Measurements from ENCODE around the gene GLIPR2. TPM values are rescaled to one million over a fixed set of nuclear protein-coding genes. Genes with fewer than 3 reads are reported as not detected.

The GLIPR2 gene
- total and polyA plus RNA-seq, 2 experiments from 2014 or later: 5.1 to 5.7 TPM

DNA sequence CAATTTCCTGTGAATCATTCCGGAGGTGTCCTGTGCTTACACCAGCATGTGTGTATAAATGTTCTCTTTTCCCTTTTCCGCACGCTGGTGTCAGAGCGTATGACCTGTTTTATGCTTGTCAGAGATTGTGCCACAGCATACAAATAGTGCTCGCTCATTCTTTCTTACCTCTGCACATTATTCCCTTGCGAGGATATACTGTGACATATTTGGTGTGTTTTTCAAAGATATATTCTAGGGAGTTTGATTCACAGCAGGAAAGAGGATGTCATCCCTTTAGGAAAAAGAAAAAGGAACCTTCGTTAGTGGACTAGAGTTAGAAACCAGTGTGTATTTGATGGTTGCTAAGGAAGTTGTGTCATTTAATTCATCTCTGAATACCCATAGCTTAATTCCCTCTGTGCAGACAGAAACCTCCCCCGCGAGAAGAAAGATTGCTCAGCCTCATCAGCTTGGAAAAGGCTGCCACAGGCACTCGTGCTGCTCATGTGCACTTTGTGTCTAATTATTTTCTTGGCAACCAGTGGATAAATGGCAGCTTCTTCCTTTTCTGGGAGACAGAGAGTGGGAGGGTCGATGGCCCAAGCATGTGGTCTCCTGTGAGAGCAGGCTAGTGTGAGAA is 17.9 kb downstream of the GLIPR2 start (continued):
- TF ChIP-seq, protein P1, sequence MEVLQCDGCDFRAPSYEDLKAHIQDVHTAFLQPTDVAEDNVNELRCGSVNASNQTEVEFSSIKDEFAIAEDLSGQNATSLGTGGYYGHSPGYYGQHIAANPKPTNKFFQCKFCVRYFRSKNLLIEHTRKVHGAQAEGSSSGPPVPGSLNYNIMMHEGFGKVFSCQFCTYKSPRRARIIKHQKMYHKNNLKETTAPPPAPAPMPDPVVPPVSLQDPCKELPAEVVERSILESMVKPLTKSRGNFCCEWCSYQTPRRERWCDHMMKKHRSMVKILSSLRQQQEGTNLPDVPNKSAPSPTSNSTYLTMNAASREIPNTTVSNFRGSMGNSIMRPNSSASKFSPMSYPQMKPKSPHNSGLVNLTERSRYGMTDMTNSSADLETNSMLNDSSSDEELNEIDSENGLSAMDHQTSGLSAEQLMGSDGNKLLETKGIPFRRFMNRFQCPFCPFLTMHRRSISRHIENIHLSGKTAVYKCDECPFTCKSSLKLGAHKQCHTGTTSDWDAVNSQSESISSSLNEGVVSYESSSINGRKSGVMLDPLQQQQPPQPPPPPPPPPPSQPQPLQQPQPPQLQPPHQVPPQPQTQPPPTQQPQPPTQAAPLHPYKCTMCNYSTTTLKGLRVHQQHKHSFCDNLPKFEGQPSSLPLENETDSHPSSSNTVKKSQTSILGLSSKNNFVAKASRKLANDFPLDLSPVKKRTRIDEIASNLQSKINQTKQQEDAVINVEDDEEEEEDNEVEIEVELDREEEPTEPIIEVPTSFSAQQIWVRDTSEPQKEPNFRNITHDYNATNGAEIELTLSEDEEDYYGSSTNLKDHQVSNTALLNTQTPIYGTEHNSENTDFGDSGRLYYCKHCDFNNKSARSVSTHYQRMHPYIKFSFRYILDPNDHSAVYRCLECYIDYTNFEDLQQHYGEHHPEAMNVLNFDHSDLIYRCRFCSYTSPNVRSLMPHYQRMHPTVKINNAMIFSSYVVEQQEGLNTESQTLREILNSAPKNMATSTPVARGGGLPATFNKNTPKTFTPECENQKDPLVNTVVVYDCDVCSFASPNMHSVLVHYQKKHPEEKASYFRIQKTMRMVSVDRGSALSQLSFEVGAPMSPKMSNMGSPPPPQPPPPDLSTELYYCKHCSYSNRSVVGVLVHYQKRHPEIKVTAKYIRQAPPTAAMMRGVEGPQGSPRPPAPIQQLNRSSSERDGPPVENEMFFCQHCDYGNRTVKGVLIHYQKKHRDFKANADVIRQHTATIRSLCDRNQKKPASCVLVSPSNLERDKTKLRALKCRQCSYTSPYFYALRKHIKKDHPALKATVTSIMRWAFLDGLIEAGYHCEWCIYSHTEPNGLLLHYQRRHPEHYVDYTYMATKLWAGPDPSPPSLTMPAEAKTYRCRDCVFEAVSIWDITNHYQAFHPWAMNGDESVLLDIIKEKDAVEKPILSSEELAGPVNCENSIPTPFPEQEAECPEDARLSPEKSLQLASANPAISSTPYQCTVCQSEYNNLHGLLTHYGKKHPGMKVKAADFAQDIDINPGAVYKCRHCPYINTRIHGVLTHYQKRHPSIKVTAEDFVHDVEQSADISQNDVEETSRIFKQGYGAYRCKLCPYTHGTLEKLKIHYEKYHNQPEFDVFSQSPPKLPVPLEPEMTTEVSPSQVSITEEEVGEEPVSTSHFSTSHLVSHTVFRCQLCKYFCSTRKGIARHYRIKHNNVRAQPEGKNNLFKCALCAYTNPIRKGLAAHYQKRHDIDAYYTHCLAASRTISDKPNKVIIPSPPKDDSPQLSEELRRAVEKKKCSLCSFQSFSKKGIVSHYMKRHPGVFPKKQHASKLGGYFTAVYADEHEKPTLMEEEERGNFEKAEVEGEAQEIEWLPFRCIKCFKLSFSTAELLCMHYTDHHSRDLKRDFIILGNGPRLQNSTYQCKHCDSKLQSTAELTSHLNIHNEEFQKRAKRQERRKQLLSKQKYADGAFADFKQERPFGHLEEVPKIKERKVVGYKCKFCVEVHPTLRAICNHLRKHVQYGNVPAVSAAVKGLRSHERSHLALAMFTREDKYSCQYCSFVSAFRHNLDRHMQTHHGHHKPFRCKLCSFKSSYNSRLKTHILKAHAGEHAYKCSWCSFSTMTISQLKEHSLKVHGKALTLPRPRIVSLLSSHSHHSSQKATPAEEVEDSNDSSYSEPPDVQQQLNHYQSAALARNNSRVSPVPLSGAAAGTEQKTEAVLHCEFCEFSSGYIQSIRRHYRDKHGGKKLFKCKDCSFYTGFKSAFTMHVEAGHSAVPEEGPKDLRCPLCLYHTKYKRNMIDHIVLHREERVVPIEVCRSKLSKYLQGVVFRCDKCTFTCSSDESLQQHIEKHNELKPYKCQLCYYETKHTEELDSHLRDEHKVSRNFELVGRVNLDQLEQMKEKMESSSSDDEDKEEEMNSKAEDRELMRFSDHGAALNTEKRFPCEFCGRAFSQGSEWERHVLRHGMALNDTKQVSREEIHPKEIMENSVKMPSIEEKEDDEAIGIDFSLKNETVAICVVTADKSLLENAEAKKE (CRISPR knock-in tag; IDR thresholded peaks at IDR 0.05): no peak
- TF ChIP-seq POLR2AphosphoS5 (IDR thresholded peaks at IDR 0.05; ENCODE audit: low read depth) (no peak), JUNB (IDR thresholded peaks at IDR 0.05; ENCODE audit: unreplicated experiment) (no peak), NANOG (IDR thresholded peaks at IDR 0.05; ENCODE audit: borderline replicate concordance) (no peak), ZNF114 (CRISPR knock-in tag; IDR thresholded peaks at IDR 0.05) (no peak), STAT1 (IDR thresholded peaks at IDR 0.05; ENCODE audit: unreplicated experiment) (no peak), EZH2phosphoT487 (IDR thresholded peaks at IDR 0.05; ENCODE audit: unreplicated experiment) (no peak), EZH2 (IDR thresholded peaks at IDR 0.05; ENCODE audit: low read depth, unreplicated experiment) (no peak), CREB1 (CRISPR knock-in tag; IDR thresholded peaks at IDR 0.05; ENCODE audit: low read depth) (no peak)
- TF ChIP-seq, protein P2, sequence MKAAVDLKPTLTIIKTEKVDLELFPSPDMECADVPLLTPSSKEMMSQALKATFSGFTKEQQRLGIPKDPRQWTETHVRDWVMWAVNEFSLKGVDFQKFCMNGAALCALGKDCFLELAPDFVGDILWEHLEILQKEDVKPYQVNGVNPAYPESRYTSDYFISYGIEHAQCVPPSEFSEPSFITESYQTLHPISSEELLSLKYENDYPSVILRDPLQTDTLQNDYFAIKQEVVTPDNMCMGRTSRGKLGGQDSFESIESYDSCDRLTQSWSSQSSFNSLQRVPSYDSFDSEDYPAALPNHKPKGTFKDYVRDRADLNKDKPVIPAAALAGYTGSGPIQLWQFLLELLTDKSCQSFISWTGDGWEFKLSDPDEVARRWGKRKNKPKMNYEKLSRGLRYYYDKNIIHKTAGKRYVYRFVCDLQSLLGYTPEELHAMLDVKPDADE (IDR thresholded peaks at IDR 0.05): no peak

Measured in GM23338 (cell line).